Measurements from ENCODE around the gene POLR2A.

DNA sequence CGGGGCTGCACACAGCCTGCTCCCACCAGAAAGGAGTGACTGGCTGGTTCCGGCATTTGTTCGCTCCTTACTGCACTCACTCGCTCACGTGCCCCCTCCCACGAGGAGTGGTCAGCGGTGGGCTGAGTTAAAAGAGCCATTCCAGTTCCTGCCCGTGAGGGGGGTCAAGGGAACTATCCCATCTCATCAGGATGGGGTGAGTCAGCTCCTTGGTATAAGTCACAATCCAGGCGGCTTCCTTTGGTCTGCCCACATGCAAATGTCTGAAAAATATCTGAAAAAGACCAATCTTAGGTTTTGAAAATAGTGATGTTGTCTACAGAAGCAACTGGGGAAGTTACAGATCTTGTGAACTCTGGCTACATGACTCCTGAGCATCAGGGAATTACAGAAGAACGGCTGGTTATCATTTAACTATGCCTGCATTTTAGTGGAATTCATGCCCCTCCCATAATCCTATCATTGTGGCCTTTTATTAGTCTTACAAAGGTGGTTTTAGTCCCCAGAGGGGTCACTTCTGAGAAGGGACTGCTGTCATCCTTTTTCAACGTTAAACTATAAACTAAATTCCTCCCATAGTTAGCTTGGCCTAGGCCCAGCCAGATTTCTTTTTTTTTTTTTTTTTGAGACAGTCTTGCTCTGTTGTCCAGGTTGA, 54.9 kb downstream of the POLR2A start:
- TF ChIP-seq, protein P1, sequence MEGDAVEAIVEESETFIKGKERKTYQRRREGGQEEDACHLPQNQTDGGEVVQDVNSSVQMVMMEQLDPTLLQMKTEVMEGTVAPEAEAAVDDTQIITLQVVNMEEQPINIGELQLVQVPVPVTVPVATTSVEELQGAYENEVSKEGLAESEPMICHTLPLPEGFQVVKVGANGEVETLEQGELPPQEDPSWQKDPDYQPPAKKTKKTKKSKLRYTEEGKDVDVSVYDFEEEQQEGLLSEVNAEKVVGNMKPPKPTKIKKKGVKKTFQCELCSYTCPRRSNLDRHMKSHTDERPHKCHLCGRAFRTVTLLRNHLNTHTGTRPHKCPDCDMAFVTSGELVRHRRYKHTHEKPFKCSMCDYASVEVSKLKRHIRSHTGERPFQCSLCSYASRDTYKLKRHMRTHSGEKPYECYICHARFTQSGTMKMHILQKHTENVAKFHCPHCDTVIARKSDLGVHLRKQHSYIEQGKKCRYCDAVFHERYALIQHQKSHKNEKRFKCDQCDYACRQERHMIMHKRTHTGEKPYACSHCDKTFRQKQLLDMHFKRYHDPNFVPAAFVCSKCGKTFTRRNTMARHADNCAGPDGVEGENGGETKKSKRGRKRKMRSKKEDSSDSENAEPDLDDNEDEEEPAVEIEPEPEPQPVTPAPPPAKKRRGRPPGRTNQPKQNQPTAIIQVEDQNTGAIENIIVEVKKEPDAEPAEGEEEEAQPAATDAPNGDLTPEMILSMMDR (conservative IDR thresholded peaks at IDR 0.05; ENCODE audit: low read length), result no peak
- no peak for TF ChIP-seq EZH2phosphoT487 (IDR thresholded peaks at IDR 0.05; ENCODE audit: borderline replicate concordance)
